Activated CD8-positive, alpha-beta T cell treated with anti-CD3 and anti-CD28 coated beads, Interleukin-2, amount 10 ng/mL, durations not matched to agents 7 days and 5 days (primary cell): ENCODE measurements around the gene GALK1. TPM values are rescaled to one million over a fixed set of nuclear protein-coding genes. Genes with fewer than 3 reads are reported as not detected.
A peak's percentile ranks its signal among the peaks of the same experiment; 100 is the strongest.
"Not testable (repeated sequence)": the region's sequence is repeated elsewhere in the genome, so short reads cannot be mapped to it uniquely, and the experiment has no call there.

ENCODE experiments used
- ATAC-seq: fragments of 150-1000 bp; cut with Tn5 transposase; one replicate; pipeline ENCODE4 v1.10.0; 2021; ENCODE audit warnings: moderate library complexity
- CTCF ChIA-PET: fragments of 350-600 bp; sonication (Branson Sonifier 250); formaldehyde crosslinking; loops from one replicate; lab custom pipeline; 2021; ENCODE audit warnings: antibody characterized with exemption; lab: Charles Lee
- POLR2A ChIA-PET: fragments of 350-600 bp; sonication (Branson Sonifier 250); formaldehyde crosslinking; loops from one replicate; lab custom pipeline; 2021; ENCODE audit warnings: antibody characterized with exemption; lab: Charles Lee
- DNase-seq: peaks from one replicate; pipeline ENCODE4 v3.0.0-alpha.2; 2020
- H3K27ac Mint-ChIP-seq: one replicate; pipeline ENCODE4 v1.8.0; 2021; ENCODE audit warnings: mild to moderate bottlenecking, mixed read lengths
- H3K27me3 Mint-ChIP-seq: one replicate; pipeline ENCODE4 v1.8.0; 2021; ENCODE audit warnings: low read depth, mixed read lengths
- H3K36me3 Mint-ChIP-seq: one replicate; pipeline ENCODE4 v1.8.0; 2021; ENCODE audit warnings: low read depth, mixed read lengths
- H3K4me1 Mint-ChIP-seq: one replicate; pipeline ENCODE4 v1.8.0; 2021; ENCODE audit warnings: low read depth, mixed read lengths
- H3K4me3 Mint-ChIP-seq: one replicate; pipeline ENCODE4 v1.8.0; 2021; ENCODE audit warnings: mild to moderate bottlenecking, mixed read lengths
- H3K9me3 Mint-ChIP-seq: one replicate; pipeline ENCODE4 v1.8.0; 2022; ENCODE audit warnings: mixed read lengths; ENCODE audit not compliant: insufficient read depth
- total RNA-seq, 2 experiments: library from RNA; stranded (reverse); gene quantifications; one replicate each; pipeline ENCODE4 v1.2.3, GENCODE V29; 2021

GALK1 gene
- total RNA-seq, 2 experiments from 2014 or later = 52.2 to 56.9 TPM

DNA sequence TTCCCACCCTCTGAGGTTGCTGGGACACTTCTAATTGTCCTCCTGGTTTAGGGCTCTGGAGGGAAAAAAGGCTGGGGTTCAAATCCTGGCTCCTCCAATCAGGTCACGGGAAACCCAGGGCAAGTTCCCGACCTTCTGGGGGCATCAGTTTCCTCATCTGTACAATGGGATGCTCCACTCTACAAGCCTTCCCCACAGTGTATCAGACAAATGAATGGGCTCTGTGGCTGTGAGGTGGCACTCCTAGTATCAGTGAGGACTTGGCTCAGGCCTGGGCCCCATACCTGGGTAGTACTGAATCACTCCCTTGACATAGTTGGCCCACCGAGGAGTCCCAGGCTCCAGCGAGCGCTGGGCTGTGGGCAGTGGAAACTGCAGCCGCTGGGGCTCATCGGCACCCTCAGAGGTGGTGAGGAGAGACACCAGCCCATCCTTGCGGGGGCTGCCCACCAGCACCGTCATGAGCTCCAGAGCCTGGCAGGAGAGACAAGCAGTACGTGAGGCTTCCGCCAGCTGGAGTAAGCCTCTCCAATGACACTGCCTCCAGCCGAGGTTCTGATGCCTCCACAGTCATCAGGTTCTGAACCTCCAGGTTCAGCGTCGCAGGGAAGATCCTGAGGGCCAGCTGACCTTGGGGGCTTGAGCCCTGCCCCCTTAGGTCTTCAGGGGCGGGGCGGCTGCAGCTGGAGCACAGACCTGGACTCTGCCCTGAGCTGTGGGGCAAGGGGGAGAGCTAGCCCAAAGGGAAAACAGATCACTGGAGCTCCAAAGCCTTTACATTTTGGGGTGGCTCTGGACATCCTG is 1.2 kb downstream of the GALK1 start:
- Mint-ChIP-seq H3K4me1 (peaks cover 15% of the 10 kb centered on the region), H3K27me3 (peaks cover 6% of the 10 kb centered on the region), H3K4me3 (peak overlapping the region; percentile 79), H3K27ac (peak overlapping the region; percentile 63), H3K9me3 (no peaks in the 10 kb centered on the region), H3K36me3 (peaks cover 6% of the 10 kb centered on the region)
- ATAC-seq (no peak), DNase-seq (no peak)
- ChIA-PET POLR2A (interaction anchor here (0.9 to 7.5 kb wide), 5 partner anchors 10 to 57 kb away, joined by 3 to 188 read pairs (median 4); a partner anchor contains a TSS), CTCF (interaction anchor here (0.7 to 5.2 kb wide), 22 partner anchors 10 to 133 kb away, joined by 3 to 82 read pairs (median 8); partner anchors contain the start of genes TRIM65 and WBP2)

DNA sequence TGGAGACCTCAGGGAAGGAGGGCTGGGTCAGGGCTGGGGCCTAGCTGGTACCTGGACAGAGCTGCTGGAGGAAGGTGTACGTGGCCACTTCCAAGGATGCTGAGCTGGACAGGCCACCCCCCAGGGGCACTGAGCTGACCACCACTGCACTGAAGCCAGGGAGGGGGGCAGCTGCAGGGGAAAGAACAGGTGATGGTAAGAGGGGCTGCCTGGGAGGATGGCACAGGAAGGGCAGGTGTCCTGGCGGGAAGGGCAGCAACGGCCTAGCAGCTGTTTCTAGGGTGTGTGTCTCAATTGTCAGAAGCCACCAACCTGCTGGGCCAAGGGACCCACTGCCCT is 1.8 kb downstream of the GALK1 start:
- POLR2A ChIA-PET = interaction anchor here (0.6 to 7.5 kb wide), 3 partner anchors 10 to 147 kb away, joined by 3 to 188 read pairs (median 3); a partner anchor contains a TSS
- ATAC-seq = no peak
- H3K36me3 Mint-ChIP-seq = peaks cover 6% of the 10 kb centered on the region
- peak overlapping the region; percentile 79 for H3K4me3 Mint-ChIP-seq
- H3K27ac Mint-ChIP-seq = no peak overlapping the region
- H3K9me3 Mint-ChIP-seq = no peaks in the 10 kb centered on the region
- CTCF ChIA-PET = interaction anchor here (1.1 to 5.2 kb wide), 15 partner anchors 10 to 133 kb away, joined by 3 to 82 read pairs (median 9); partner anchors contain the start of genes TRIM65, UNC13D and WBP2
- no peak for DNase-seq
- H3K4me1 Mint-ChIP-seq = peaks cover 15% of the 10 kb centered on the region
- peaks cover 3% of the 10 kb centered on the region for H3K27me3 Mint-ChIP-seq

DNA sequence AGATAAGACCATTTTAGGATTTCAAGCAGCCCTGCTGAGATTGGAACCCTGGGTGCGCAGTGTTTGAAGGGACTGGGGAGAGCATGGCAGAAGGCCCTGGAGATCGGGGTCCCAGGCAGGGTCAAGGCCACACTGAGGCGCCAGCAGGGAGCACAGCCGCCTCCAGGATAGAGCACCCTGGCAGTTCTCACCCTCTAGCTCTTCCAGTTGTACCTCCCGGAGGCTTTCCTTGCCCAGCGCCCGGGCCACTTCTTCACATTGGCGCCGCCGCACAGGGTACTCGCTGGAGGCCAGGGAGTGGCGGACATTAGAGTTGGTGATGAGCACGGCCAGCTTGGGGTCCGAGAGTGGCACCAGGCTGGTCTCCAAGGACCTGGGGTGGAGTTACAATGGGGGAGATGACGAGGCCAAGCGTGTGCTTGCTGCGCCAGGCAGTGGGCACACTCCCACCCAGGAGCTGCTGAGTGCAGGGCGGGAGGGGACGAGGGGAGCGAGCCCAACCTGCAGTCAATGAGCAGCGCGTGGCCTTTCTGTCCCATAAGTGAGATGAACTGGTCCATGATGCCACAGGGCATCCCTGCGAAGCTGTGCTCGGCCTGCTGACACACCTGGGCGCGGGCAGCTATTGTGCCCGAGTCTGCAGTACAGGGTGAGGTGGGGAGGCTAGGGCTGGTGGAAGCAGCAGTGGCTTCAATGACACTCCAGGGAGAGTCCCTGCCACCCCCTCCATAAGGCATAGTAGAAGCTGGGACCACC is 2.3 kb downstream of the GALK1 start:
- H3K4me3 Mint-ChIP-seq = peak overlapping the region; percentile 79
- H3K27ac Mint-ChIP-seq = no peak overlapping the region
- no peak for ATAC-seq
- peaks cover 3% of the 10 kb centered on the region for H3K27me3 Mint-ChIP-seq
- CTCF ChIA-PET = interaction anchor here (0.8 to 5.2 kb wide), 13 partner anchors 9 to 129 kb away, joined by 3 to 82 read pairs (median 16); partner anchors contain the start of genes SMIM5 and UNC13D
- H3K36me3 Mint-ChIP-seq = peaks cover 6% of the 10 kb centered on the region
- peaks cover 15% of the 10 kb centered on the region for H3K4me1 Mint-ChIP-seq
- POLR2A ChIA-PET = interaction anchor here (0.6 to 7.5 kb wide), 5 partner anchors 9 to 147 kb away, joined by 3 to 188 read pairs (median 3); partner anchors contain the start of genes RECQL5 and SAP30BP
- H3K9me3 Mint-ChIP-seq = no peaks in the 10 kb centered on the region
- no peak for DNase-seq

DNA sequence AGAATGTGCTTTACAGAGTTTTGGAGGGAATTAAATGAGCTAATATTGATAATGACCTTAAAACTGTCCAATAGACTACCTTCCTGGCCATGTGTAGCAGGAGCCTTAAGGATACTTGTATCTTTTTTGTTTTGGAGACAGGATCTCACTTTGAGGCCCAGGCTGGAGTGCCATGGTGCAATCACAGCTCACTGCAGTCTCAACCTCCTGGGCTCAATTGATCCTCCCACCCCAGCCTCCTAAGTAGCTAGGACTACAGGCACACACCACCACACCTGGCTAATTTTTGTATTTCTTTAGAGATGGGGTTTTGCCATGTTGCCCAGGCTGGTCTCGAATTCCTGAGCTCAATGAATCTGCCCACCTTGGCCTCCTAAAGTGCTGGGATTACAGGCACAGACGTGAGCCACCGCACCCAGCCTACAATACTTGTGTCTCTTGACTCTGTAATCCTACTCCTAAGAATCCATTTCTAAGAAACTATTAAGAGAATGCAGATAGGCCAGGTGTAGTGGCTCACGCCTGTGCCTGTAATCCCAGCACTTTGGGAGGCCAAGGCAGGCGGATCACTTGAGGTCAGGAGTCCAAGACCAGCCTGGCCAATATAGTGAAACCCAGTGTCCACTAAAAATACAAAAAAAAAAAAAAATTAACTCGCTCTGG is 4.9 kb downstream of the GALK1 start:
- H3K4me1 Mint-ChIP-seq = peaks cover 15% of the 10 kb centered on the region
- H3K36me3 Mint-ChIP-seq, H3K27me3 Mint-ChIP-seq, ATAC-seq, H3K4me3 Mint-ChIP-seq, H3K27ac Mint-ChIP-seq, DNase-seq, H3K9me3 Mint-ChIP-seq: not testable (repeated sequence)
- ChIA-PET POLR2A (interaction anchor here (0.6 to 7.5 kb wide), 3 partner anchors 16 to 169 kb away, joined by 3 to 188 read pairs (median 6); a partner anchor contains a TSS), CTCF (interaction anchor here (0.7 to 1.6 kb wide), 9 partner anchors 9 to 453 kb away, joined by 3 to 7 read pairs (median 4); no protein-coding TSS in a partner anchor)

DNA sequence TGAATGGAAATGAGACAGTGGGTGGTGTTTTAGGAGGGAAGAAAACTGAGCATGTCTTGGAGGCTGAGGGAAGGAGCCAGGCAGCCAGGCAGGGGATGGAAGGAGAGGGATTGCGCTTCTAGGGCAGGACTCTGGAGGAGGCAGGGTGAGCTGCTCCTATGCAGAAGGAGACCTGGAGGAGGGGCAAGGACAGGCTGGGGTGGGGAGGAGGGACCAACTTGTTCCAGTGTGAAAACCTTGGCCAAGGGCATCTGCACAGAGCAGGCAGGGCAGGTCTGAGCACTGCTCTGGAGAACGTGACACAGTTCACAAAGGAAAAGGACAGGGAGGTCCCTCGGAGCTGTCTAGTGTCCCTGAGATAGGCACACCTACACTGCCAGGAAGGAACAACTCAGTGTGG is 5.5 kb downstream of the GALK1 start:
- no peak overlapping the region for H3K27ac Mint-ChIP-seq
- no peak for ATAC-seq
- no peaks in the 10 kb centered on the region for H3K9me3 Mint-ChIP-seq
- H3K27me3 Mint-ChIP-seq = no peaks in the 10 kb centered on the region
- DNase-seq = no peak
- no peak overlapping the region for H3K4me3 Mint-ChIP-seq
- peaks cover 20% of the 10 kb centered on the region for H3K4me1 Mint-ChIP-seq
- ChIA-PET POLR2A (interaction anchor here (1.0 to 7.5 kb wide), 2 partner anchors 17 to 116 kb away, joined by 3 to 188 read pairs; a partner anchor contains a TSS), CTCF (interaction anchor here (0.8 to 1.6 kb wide), 8 partner anchors 8 to 380 kb away, joined by 3 to 7 read pairs (median 4); no protein-coding TSS in a partner anchor)
- H3K36me3 Mint-ChIP-seq = peaks cover 6% of the 10 kb centered on the region

DNA sequence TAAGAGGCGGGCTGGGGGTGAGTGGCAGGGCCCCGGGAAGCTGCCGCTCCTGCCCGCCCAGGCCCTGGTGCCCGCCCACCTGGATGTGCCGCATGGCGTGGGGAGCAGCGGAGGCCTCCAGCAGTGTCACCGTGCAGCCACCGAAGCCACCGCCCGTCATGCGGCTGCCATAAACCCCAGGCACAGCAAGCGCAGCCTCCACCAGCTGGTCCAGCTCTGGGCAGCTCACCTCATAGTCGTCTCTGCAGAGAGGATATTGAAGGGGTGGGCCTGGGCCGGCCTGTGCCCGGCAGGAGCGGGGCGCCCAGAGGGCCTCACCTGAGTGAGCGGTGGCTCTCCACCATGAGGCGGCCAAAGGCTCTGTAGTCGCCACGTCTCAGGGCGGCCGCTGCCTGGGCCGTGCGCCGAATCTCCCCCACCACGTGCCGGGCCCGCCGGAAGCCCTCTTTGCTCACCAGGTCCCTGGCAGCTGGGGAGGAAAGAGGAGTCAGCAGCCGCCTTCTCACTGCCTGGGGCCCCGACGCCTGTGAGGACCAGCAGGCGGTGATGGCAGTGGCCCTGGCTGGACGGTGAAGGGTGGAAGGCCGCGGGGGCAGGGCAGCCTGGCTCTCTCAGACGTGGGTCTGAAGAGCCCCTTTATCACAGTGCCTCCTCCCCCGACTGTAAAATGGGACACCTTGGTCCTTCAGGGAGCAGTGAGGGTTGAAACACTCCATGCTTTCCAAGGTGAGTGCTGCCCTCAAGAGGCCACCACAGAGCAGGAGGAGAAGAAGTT is 6.7 kb downstream of the GALK1 start:
- DNase-seq (no peak), ATAC-seq (no peak)
- Mint-ChIP-seq H3K27me3 (no peaks in the 10 kb centered on the region), H3K4me3 (no peak overlapping the region), H3K27ac (no peak overlapping the region), H3K9me3 (no peaks in the 10 kb centered on the region), H3K36me3 (peaks cover 6% of the 10 kb centered on the region), H3K4me1 (peaks cover 14% of the 10 kb centered on the region)
- POLR2A ChIA-PET = interaction anchor here (1.2 to 3.7 kb wide), 2 partner anchors 19 to 91 kb away, joined by 3 to 13 read pairs; no protein-coding TSS in a partner anchor
- CTCF ChIA-PET = no interaction called here

DNA sequence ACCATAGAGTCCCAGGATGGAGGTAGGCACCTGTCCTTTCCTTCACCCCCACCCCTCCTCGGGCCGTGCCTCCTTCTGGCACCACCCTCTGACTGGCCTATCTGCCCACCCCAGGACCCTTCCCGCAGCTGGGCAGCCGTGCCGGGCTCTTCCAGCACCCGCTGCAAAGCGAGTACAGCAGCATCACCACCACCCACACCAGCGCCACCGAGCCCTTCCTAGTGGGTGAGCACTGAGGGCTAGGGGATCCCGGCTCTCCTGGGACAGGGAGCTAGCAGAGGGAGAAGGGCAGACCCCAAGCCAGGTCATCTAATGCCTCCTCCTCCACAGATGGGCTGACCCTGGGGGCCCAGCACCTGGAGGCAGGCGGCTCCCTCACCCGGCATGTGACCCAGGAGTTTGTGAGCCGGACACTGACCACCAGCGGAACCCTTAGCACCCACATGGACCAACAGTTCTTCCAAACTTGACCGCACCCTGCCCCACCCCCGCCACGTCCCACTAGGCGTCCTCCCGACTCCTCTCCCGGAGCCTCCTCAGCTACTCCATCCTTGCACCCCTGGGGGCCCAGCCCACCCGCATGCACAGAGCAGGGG is 7.8 kb downstream of the GALK1 start:
- Mint-ChIP-seq H3K27me3 (no peaks in the 10 kb centered on the region), H3K27ac (no peak overlapping the region), H3K9me3 (no peaks in the 10 kb centered on the region), H3K36me3 (peaks cover 1% of the 10 kb centered on the region), H3K4me1 (peaks cover 10% of the 10 kb centered on the region), H3K4me3 (no peak overlapping the region)
- ChIA-PET CTCF (no interaction called here), POLR2A (interaction anchor here (1.2 to 3.7 kb wide), 2 partner anchors 20 to 90 kb away, joined by 3 to 13 read pairs; no protein-coding TSS in a partner anchor)
- no peak for ATAC-seq
- no peak for DNase-seq

DNA sequence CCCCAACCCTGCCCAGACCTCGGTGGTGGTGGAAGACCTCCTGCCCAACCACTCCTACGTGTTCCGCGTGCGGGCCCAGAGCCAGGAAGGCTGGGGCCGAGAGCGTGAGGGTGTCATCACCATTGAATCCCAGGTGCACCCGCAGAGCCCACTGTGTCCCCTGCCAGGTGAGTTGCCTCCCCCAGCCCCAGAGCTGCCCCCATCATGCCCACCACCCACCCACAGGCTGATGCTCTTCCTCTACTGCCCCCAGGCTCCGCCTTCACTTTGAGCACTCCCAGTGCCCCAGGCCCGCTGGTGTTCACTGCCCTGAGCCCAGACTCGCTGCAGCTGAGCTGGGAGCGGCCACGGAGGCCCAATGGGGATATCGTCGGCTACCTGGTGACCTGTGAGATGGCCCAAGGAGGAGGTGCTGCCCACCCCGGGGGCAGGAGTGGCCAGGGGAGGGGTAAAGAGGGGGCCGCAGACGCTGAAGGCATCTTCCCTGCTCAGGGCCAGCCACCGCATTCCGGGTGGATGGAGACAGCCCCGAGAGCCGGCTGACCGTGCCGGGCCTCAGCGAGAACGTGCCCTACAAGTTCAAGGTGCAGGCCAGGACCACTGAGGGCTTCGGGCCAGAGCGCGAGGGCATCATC is 8.4 kb downstream of the GALK1 start:
- ATAC-seq (no peak), DNase-seq (no peak)
- CTCF ChIA-PET = interaction anchor here (1.1 kb wide), 1 partner anchor 124 kb away, joined by 3 read pairs; the partner anchor contains the start of gene SMIM5
- Mint-ChIP-seq H3K36me3 (no peaks in the 10 kb centered on the region), H3K4me1 (peaks cover 10% of the 10 kb centered on the region), H3K27me3 (no peaks in the 10 kb centered on the region), H3K9me3 (no peaks in the 10 kb centered on the region), H3K27ac (no peak overlapping the region), H3K4me3 (no peak overlapping the region)
- POLR2A ChIA-PET = interaction anchor here (0.5 to 3.7 kb wide), 2 partner anchors 21 to 108 kb away, joined by 3 to 13 read pairs; no protein-coding TSS in a partner anchor

DNA sequence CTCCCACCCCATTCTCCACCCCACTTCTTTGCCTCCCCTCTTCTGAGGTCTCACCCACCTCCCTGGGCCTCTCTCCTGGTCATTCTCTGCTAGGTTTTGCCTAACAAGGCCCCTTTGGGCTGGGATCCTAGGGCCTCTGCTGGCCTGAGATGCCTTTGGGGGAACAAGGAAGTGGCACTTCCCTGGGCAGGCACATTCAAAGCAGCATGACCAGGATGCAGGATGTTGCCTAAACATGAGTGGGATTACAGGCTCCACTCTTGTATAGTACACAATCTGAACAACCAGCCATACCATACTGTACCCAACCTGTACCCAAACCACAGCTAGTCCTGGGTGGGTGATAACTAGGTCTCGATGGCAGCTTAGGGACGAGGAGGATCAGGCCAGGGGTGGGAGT is 9.0 kb downstream of the GALK1 start:
- no peak for ATAC-seq
- POLR2A ChIA-PET = interaction anchor here (0.5 to 3.7 kb wide), 4 partner anchors 21 to 154 kb away, joined by 3 to 13 read pairs (median 4); no protein-coding TSS in a partner anchor
- H3K36me3 Mint-ChIP-seq = no peaks in the 10 kb centered on the region

More for the DNA sequence above, 9.0 kb downstream of the GALK1 start:
- Mint-ChIP-seq H3K4me3 (no peak overlapping the region), H3K4me1 (peaks cover 10% of the 10 kb centered on the region), H3K9me3 (no peaks in the 10 kb centered on the region), H3K27ac (no peak overlapping the region), H3K27me3 (no peaks in the 10 kb centered on the region)
- DNase-seq = no peak
- CTCF ChIA-PET = interaction anchor here (1.1 kb wide), 1 partner anchor 123 kb away, joined by 3 read pairs; the partner anchor contains the start of gene SMIM5
